NT2/D1 (cell line): ENCODE data around the gene SRCAP.

ENCODE experiments used
- DNase-seq: peaks from one replicate; pipeline ENCODE4 v3.0.0-alpha.2; 2011; ENCODE audit warnings: low read depth, low spot score
- H3K27me3 ChIP-seq: 2 replicates; pipeline ENCODE4 v1.6.0; 2011; ENCODE audit warnings: mild to moderate bottlenecking; ENCODE audit not compliant: insufficient read length, insufficient read depth
- H3K36me3 ChIP-seq: 2 replicates; pipeline ENCODE4 v1.6.1; 2011; ENCODE audit warnings: mild to moderate bottlenecking, low read length, mixed read lengths; ENCODE audit not compliant: insufficient read depth, insufficient read length
- H3K4me1 ChIP-seq: 2 replicates; pipeline ENCODE4 v1.5.1; 2011; ENCODE audit not compliant: insufficient read depth, insufficient read length
- H3K4me3 ChIP-seq: 2 replicates; pipeline ENCODE4 v1.5.1; 2011; ENCODE audit warnings: low read depth; ENCODE audit not compliant: insufficient read length
- H3K9ac ChIP-seq: 2 replicates; pipeline ENCODE4 v1.6.0; 2011; ENCODE audit warnings: low read depth; ENCODE audit not compliant: insufficient read length
- H3K9me3 ChIP-seq: 2 replicates; pipeline ENCODE4 v1.5.1; 2011; ENCODE audit warnings: mild to moderate bottlenecking, low read length; ENCODE audit not compliant: insufficient read depth
- SUZ12 ChIP-seq: IDR thresholded peaks from 2 replicates; pipeline ENCODE4 v1.6.1; 2011; ENCODE audit not compliant: insufficient read length, insufficient read depth; ENCODE audit errors: extremely low read depth
- YY1 ChIP-seq: IDR thresholded peaks from 2 replicates; pipeline ENCODE4 v1.6.1; 2011; ENCODE audit not compliant: insufficient read length, insufficient read depth
- ZNF274 ChIP-seq: IDR thresholded peaks from 2 replicates; pipeline ENCODE4 v1.6.1; 2011; ENCODE audit warnings: mild to moderate bottlenecking, low read depth, low read length

The SRCAP gene

DNA sequence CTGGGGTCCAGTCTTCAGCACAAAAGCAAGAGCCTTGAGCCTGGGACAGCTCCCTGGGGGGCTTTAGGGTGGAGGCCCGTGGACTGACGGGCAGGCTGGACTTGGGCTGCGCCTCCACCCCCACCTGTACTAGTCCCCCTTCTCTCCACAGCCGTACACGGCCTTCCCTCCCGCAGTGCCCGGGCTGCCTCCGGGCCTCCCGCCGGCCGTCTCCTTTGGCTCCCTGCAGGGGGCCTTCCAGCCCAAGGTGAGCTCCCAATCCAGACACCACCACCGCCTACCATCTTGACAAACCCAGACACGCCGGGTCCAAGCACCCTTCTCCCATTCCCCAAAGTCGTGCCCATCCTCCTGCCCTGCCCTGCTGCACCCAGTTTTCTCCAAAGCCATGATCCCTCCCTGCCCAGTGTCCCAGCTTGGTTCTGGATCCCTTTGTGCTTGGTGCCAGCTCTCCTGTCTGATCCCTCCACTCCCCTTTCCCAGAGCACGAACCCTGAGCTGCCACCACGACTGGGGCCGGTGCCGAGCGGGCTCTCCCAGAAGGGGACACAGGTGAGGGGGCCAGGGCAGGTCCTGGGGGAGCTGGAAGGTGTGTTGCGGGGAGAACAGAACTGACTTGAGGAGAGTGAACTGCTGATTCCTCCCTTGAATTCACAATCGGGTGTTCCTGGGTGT is 33.7 kb upstream of the SRCAP start:
- Histone ChIP-seq H3K9me3 (no peaks in the 10 kb centered on the region), H3K4me1 (peaks cover 3% of the 10 kb centered on the region), H3K9ac (no peak overlapping the region), H3K27me3 (peaks cover 97% of the 10 kb centered on the region), H3K4me3 (no peak overlapping the region), H3K36me3 (peaks cover 93% of the 10 kb centered on the region)
- DNase-seq = no peak
- TF ChIP-seq YY1 (no peak), SUZ12 (no peak), ZNF274 (no peak)

DNA sequence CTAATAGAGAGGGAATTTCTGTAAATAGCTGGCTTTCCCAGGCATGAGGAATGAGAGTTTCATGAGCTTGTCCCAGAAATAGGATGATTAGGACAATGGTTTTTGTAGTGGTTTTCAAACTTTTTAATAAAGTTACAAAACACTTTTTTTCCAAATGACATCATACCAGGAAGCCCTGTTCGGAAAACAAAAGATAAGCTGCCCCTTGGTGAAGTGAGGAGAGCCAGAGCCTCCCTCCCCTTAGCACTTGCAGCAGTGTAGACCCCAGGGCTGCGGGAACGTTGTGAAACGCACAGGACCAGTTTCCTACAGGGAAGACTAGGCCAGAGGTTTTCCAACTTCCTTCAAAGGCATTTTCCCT is 33.2 kb upstream of the SRCAP start:
- H3K9me3 ChIP-seq = no peaks in the 10 kb centered on the region
- H3K36me3 ChIP-seq = peaks cover 93% of the 10 kb centered on the region
- H3K9ac ChIP-seq = no peak overlapping the region
- peaks cover 2% of the 10 kb centered on the region for H3K4me1 ChIP-seq
- TF ChIP-seq YY1 (no peak), SUZ12 (no peak), ZNF274 (no peak)
- no peak for DNase-seq
- H3K4me3 ChIP-seq = no peak overlapping the region
- peaks cover 97% of the 10 kb centered on the region for H3K27me3 ChIP-seq

DNA sequence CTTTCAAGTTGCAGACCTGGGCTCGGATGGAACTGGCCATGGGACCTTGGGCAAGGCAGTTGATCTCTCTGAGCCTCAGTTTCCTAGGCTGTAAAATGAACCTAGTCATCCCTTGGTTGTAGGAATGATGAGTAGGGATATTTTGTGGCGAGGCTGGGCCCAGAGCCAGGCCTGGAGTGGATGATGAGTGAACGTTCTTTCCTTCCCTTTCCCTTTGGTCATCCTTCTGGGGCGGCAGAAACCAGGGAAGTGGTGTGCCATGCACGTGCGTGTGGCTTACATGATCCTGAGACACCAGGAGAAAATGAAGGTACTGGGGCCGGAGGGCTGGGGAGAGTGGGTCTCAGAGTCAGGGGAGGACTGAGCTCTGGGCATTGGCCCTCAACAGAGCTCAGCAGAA is 32.3 kb upstream of the SRCAP start:
- Histone ChIP-seq H3K4me1 (no peaks in the 10 kb centered on the region), H3K9me3 (no peaks in the 10 kb centered on the region), H3K4me3 (no peak overlapping the region), H3K9ac (no peak overlapping the region), H3K27me3 (peaks cover 96% of the 10 kb centered on the region), H3K36me3 (peaks cover 86% of the 10 kb centered on the region)
- no peak for TF ChIP-seq SUZ12
- no peak for TF ChIP-seq YY1
- TF ChIP-seq ZNF274 = no peak
- DNase-seq = no peak

DNA sequence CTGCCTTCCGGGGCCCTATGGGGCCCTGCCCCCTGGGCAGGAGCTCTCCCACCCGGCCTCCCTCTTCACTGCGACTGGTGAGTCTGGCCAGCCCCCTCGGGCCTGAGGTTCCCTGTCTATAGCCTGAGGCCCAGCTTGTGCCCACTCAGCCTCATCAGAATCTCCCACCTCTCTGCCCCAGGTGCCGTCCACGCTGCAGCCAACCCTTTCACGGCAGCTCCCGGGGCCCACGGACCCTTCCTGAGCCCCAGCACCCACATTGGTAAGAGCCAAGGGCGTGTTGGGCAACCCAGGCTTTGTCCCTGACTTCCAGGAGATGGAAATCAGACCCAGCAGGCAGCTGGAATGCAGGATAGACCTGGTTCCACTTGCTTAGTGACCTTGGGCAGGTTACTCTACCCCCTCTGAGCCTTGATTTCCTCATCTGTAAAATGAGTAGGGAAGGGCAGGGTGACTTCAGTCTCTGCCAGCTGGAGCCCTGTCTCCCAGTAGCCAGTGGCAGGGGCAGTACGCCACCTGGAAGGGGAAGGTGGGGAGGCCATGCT is 31.5 kb upstream of the SRCAP start:
- peaks cover 96% of the 10 kb centered on the region for H3K27me3 ChIP-seq
- peaks cover 79% of the 10 kb centered on the region for H3K36me3 ChIP-seq
- H3K4me1 ChIP-seq = no peaks in the 10 kb centered on the region
- H3K9me3 ChIP-seq = no peaks in the 10 kb centered on the region
- TF ChIP-seq ZNF274 = no peak
- TF ChIP-seq YY1 = no peak
- TF ChIP-seq SUZ12 = no peak
- H3K9ac ChIP-seq = no peak overlapping the region
- no peak for DNase-seq
- no peak overlapping the region for H3K4me3 ChIP-seq

DNA sequence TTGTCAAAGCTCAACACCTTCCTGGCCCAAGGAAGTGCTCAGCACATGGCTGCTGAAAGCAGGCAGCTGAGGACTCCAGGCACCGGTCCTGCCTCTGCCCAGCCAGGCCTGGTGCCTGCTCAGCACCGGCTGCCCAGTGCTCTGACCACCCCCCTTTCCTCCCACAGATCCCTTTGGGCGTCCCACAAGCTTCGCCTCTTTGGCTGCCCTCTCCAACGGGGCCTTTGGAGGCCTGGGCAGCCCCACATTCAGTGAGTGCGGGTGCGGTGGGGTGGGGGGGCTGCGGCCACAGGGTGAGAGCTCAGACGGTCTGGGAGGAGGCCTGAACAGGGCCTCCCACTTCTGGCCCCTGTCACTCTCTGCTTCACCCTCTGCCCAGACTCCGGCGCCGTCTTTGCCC is 30.6 kb upstream of the SRCAP start:
- Histone ChIP-seq H3K4me3 (no peak overlapping the region), H3K9ac (no peak overlapping the region), H3K4me1 (no peaks in the 10 kb centered on the region), H3K36me3 (peaks cover 69% of the 10 kb centered on the region), H3K9me3 (no peaks in the 10 kb centered on the region), H3K27me3 (peaks cover 96% of the 10 kb centered on the region)
- TF ChIP-seq YY1 = no peak
- TF ChIP-seq SUZ12 = no peak
- TF ChIP-seq ZNF274 = no peak
- no peak for DNase-seq

DNA sequence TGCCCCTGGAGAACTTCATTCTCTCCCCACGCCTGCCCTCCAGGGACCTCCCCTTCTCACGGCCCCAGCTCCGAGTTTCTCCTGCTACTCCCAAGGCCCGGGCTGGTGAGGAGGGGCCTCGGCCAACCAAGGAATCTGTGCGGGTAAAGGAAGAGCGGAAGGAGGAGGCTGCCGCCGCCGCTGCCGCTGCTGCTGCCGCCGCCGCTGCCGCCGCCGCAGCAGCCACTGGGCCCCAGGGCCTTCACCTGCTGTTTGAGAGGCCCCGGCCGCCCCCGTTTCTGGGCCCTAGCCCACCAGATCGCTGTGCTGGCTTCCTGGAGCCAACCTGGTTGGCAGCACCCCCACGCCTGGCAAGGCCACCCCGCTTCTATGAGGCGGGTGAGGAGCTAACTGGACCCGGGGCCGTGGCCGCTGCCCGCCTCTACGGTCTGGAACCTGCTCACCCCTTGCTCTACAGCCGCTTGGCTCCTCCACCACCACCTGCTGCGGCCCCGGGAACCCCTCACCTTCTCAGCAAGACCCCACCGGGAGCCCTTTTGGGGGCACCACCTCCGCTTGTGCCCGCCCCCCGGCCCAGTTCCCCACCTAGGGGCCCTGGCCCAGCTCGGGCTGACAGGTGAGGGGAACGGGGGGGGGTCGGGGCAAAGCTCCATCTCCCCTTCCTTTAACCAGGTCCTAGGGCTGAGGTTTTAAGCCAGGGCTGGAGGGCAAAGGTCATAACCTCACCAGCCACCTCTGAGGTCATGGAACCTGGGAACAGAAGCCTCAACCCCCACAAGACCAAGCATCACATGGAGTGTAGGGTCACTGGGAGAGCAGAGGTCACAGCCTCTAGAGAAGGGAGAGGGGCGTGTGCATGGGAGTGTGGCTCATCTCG is 29.7 kb upstream of the SRCAP start:
- Histone ChIP-seq H3K9ac (no peak overlapping the region), H3K27me3 (peaks cover 98% of the 10 kb centered on the region), H3K9me3 (no peaks in the 10 kb centered on the region), H3K4me1 (no peaks in the 10 kb centered on the region), H3K36me3 (peaks cover 63% of the 10 kb centered on the region), H3K4me3 (no peak overlapping the region)
- DNase-seq = no peak
- TF ChIP-seq YY1 (no peak), ZNF274 (no peak), SUZ12 (no peak)
